GM12872 (cell line): ENCODE measurements around the gene GRB10.

Source experiments
- TF ChIP-seq, protein P1 (sequence below): IDR thresholded peaks from 3 replicates; pipeline ENCODE4 v1.5.1; 2011; ENCODE audit warnings: low read depth, mild to moderate bottlenecking, low read length, moderate library complexity; ENCODE audit not compliant: insufficient read depth

Gene GRB10

DNA sequence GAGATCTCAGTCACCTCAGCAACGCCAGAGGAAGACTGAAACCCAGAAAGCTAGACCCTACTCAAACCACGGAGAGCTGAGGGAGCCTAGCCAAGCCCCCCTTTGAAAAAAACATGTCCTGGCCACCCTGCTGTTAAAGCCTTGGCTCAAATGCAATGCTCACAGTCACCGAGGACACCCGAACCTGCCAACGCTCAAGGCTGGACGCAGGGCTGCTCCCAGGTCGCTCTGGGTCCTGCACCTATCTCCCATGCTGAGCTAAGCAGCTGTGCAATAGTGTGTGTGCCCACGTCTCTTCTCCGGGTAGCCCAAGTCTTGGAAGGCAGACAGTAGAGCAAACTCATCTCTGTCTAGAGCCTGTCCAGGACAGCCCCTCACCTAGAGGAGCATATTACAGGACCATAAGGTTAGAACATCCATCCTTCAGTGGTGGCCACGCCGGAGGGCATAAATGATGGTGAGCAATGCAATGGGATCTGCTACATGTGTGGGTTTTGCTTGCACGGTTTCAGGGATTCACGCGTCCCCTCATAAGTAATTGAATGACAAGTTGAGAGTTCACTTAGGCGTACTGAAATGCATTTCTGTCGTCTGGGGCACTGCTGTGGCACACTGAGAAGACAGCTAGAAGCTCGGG, 123.2 kb downstream of the GRB10 start:
- TF ChIP-seq, protein P1, sequence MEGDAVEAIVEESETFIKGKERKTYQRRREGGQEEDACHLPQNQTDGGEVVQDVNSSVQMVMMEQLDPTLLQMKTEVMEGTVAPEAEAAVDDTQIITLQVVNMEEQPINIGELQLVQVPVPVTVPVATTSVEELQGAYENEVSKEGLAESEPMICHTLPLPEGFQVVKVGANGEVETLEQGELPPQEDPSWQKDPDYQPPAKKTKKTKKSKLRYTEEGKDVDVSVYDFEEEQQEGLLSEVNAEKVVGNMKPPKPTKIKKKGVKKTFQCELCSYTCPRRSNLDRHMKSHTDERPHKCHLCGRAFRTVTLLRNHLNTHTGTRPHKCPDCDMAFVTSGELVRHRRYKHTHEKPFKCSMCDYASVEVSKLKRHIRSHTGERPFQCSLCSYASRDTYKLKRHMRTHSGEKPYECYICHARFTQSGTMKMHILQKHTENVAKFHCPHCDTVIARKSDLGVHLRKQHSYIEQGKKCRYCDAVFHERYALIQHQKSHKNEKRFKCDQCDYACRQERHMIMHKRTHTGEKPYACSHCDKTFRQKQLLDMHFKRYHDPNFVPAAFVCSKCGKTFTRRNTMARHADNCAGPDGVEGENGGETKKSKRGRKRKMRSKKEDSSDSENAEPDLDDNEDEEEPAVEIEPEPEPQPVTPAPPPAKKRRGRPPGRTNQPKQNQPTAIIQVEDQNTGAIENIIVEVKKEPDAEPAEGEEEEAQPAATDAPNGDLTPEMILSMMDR = no peak

DNA sequence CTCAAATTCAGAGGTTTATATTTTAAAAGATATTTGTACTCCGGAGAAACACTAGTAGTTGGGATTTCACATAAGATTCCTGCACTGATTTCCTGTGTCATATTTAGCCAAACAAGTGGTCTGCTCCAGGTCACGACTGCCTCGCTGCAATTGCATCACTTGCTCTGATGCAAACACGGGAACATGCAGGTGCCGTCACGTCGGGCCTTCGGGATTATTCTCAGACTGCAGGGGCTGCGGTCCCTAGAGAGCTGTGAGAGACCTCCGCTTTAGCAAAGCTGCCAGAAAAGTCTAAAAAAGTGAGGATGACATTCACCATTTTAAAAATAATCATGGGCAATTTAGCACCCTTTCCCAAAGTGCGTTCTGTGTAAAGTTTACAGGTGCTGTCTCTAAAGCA, 124.0 kb downstream of the GRB10 start:
- TF ChIP-seq, protein P1 = no peak

DNA sequence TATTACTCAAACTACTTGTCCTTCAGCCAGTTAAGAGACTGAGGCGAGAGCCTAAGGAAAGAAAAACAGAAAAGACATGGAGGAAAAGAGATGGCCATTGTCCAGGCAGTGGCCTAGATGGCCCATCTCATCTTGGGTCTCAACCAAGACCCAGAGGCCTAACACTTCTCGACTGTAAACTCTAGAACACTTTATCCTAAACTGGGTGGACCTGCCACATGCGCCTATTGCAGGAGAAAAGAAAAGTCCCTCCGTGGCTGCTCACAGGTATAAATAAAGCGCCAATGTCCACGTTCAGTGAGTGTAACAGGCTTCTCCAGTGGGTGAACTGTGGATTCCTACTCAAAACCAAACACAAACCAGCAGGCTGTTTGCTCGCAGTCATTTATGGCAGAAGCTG, 124.8 kb downstream of the GRB10 start:
- TF ChIP-seq, protein P1 = no peak

DNA sequence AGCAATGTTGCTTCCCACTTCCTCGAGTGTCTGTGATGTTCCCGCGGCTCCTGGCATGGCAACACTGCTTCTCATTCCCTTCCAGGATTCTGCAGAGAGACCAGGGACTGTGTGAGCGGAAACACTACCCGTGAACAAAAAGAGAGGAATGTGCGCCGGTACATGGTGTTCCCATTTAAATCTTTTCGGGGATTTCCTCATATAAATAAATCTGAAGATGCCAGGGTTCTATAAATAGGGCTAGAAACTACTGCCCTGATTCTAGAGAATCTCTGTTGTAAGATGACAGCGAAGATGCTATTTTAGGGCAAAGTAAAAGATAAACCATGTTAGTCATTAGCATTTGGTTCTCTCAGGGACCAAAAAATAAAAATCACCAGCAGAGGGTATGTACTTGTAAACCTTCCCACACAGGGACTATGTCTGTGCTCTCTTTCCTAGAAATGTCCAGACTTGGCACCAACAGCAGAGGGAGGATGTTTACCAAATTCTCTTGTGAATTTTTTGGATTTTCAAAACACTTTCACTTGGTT, 125.3 kb downstream of the GRB10 start:
- TF ChIP-seq, protein P1 = no peak

DNA sequence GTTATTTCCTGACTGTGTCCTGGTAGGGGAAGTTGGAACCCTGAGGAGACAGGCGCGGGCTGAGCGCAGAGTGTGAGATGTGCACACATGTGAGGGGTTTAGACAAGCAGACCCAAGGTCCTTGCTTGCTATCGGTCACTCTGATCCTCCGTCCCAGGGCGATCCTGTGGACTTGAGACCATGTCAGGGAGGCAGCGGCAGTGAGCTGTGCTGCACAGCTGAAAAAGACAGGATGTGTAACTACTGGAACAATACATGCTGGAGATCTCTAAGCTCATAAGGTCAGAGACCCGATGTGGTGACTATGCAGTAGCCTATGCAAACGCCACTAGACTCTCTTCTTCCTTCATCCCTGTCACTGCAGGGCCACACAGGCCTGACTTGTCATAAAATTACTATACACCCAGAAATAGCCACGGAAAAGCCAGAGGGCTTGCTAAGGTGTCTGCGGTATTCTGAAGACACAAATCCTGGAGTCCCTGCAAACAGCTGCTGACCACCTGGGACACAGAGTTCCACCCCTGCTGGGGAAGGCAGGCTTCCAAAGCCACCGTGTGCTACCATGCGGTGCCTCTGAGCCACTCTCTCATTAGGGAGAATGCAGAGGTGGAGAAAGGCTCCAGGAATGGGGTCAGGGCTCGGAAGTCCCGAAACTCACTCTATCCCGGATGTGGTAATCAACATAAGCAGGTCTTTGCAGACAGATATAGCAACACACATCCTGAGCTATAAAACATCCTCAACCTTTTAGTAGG, 126.4 kb downstream of the GRB10 start:
- TF ChIP-seq, protein P1 = no peak

DNA sequence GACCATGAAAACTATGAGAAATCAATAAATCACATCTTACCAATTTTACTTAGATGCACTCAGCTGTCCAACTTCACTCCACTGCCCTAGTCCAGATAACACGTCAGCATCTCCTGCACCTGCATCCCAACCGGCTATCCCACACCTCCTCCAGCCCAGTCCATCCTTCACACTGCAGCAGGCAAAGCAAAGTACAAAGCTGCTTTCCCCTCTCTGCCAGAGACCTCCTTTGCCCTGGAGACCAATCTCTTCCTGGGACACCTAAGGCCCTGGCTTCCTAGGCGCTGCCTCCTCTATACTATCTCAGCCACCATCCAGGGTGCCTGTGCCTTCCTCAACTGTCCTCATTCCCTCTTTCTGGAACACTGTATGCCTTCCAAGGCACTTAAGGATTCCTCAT, 127.2 kb downstream of the GRB10 start:
- TF ChIP-seq, protein P1 = no peak

DNA sequence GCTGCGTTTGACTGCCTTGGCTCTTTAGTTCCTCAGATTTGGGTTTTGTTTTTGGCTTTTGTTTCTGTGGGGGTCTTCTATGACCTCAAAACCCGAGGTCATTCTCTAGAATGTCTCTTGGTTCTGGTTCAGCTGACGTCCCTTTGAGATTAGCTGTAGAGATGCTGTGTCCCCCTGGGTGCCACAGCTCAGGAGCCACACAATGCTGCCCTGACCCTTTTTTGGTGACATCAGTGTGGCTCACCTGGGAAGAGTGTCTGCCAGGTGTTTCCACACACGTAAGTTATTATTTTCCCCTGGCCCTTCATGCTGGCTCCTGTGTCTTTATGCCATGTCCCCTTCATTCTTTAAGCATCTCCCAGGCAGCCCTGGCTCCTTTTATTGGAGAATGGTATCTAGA, 127.7 kb downstream of the GRB10 start:
- TF ChIP-seq, protein P1 = no peak
